ENCODE data around the gene MROH8. TPM values are rescaled to one million over a fixed set of nuclear protein-coding genes. Genes with fewer than 3 reads are reported as not detected.

Gene MROH8
- polyA plus RNA-seq, 1 of the 3 experiments (the other 2 are of a cell fraction): 3.5 TPM

- Histone ChIP-seq H3K79me2 (ENCODE audit: insufficient read depth) (peaks cover 59% of the 10 kb centered on the region), H3K27me3 (ENCODE audit: insufficient read depth) (no peaks in the 10 kb centered on the region), H3K9me2 (no peaks in the 10 kb centered on the region), H3K27ac (ENCODE audit: low read depth in 2 of 2, low read length in 1 of 2) (no peak overlapping the region), H3K9ac (no peak overlapping the region), H4K20me1 (ENCODE audit: insufficient read depth) (no peaks in the 10 kb centered on the region), H3F3A (replicated peaks; ENCODE audit: insufficient read depth) (no peaks in the 10 kb centered on the region), H2AFZ (ENCODE audit: low read depth) (no peak overlapping the region), H3K4me3 (ENCODE audit: low read depth in 2 of 2, low read length in 1 of 2) (no peak overlapping the region), H3K4me1 (ENCODE audit: control insufficient read depth in 1 of 2, insufficient read depth in 2 of 2, low read depth in 1 of 2, low read length in 1 of 2) (peaks cover 4 to 7% of the 10 kb centered on the region in 2 experiments; a peak in 2 of 4 replicates), H3K36me3 (replicated peaks in 1 of 2; ENCODE audit: control insufficient read depth in 1 of 2, insufficient read depth in 2 of 2, low read length in 1 of 2) (peaks cover 0 to 12% of the 10 kb centered on the region in 2 experiments), H3K9me3 (no peaks in the 10 kb centered on the region), H3K4me2 (no peak overlapping the region)
- TF ChIP-seq GATA2 (CRISPR knock-in tag; IDR thresholded peaks at IDR 0.05) (no peak), MXI1 (IDR thresholded peaks at IDR 0.05; ENCODE audit: low read depth, low read length) (no peak), NFIC (IDR thresholded peaks at IDR 0.05; ENCODE audit: borderline replicate concordance) (no peak), REST (IDR thresholded peaks at IDR 0.05; ENCODE audit: low read depth, low read length) (no peak), SMC3 (IDR thresholded peaks at IDR 0.05; ENCODE audit: low read depth, low read length) (no peak), IRF3 (IDR thresholded peaks at IDR 0.05; ENCODE audit: low read depth, low read length) (no peak), ZBTB33 (IDR thresholded peaks at IDR 0.05; ENCODE audit: borderline replicate concordance, low read depth) (no peak), TEAD4 (IDR thresholded peaks at IDR 0.05; ENCODE audit: borderline replicate concordance, insufficient read depth) (no peak), RFX5 (IDR thresholded peaks at IDR 0.05; ENCODE audit: low read length) (no peak), FOSL2 (IDR thresholded peaks at IDR 0.05; ENCODE audit: borderline replicate concordance, low read depth) (no peak), USF2 (IDR thresholded peaks at IDR 0.05; ENCODE audit: borderline replicate concordance, low read depth, low read length) (no peak), CTCF (IDR thresholded peaks at IDR 0.05) (no peak), GABPA (IDR thresholded peaks at IDR 0.05; ENCODE audit: low read depth) (no peak), YY1 (IDR thresholded peaks at IDR 0.05; ENCODE audit: low read depth) (no peak), FOXM1 (IDR thresholded peaks at IDR 0.05; ENCODE audit: low read depth) (no peak), JUND (IDR thresholded peaks at IDR 0.05) (no peak), FOXJ3 (CRISPR knock-in tag; IDR thresholded peaks at IDR 0.05) (no peak)
- 95% methylated on average over 2 of the region's 2 CpGs for WGBS (ENCODE audit: low lambda C conversion rate)
- ChIA-PET CTCF (no interaction called here), POLR2A (no interaction called here)
- DNase-seq: no peak
Measured at GRCh38 chr20:37090407-37090806, 88.9 kb downstream of the MROH8 start.
